Measurements from ENCODE around the gene DUSP6. TPM values are rescaled to one million over a fixed set of nuclear protein-coding genes. Genes with fewer than 3 reads are reported as not detected.

The DUSP6 gene
- total RNA-seq, 1 donor from 2014 or later = 370 TPM

GRCh38 chr12:89353188-89353822 lies 1.0 kb upstream of the DUSP6 start:
- peaks cover 9 to 17% of the 10 kb centered on the region in 2 donors for H3K4me1 ChIP-seq
- peaks cover 0 to 10% of the 10 kb centered on the region in 2 donors for H3K36me3 ChIP-seq
- DNase-seq (ENCODE audit: low spot score in 2 of 2) = peak in 1 of 2 donors; percentile 85
- H3K27me3 ChIP-seq = no peaks in the 10 kb centered on the region
- TF ChIP-seq CTCF (IDR thresholded peaks at IDR 0.05) = no peak
- peak overlapping the region; percentile 100 for H3K27ac ChIP-seq
- intact Hi-C loops (cut with DNase I) = loop anchor here (2.0 to 10.0 kb wide), 7 partner anchors 126 to 1209 kb away; partner anchors contain the start of genes ATP2B1, CEP290, POC1B and TMTC3
- no peaks in the 10 kb centered on the region for H3K9me3 ChIP-seq
- H3K4me3 ChIP-seq = peak overlapping the region; percentile 84 to 98

- peaks cover 9 to 26% of the 10 kb centered on the region in 2 donors for H3K4me1 ChIP-seq
These were observed 134 bp downstream of the DUSP6 start for GRCh38 chr12:89352242-89352491.

GRCh38 chr12:89351489-89352241 lies 636 bp downstream of the DUSP6 start:
- no peaks in the 10 kb centered on the region for H3K9me3 ChIP-seq
- no peak for TF ChIP-seq CTCF (IDR thresholded peaks at IDR 0.05)
- DNase-seq (ENCODE audit: low spot score in 2 of 2) = peak in 1 of 2 donors; percentile 75
- H3K4me3 ChIP-seq = peak overlapping the region; percentile 84 to 98
- intact Hi-C loops (cut with DNase I) = loop anchor here (1.0 to 10.0 kb wide), 10 partner anchors 23 to 1207 kb away; partner anchors contain the start of genes ATP2B1, CEP290, POC1B and TMTC3
- no peaks in the 10 kb centered on the region for H3K27me3 ChIP-seq
- peaks cover 0 to 26% of the 10 kb centered on the region in 2 donors for H3K36me3 ChIP-seq
- peaks cover 9 to 31% of the 10 kb centered on the region in 2 donors for H3K4me1 ChIP-seq
- peak overlapping the region; percentile 100 for H3K27ac ChIP-seq

More at GRCh38 chr12:89352242-89352491, 134 bp downstream of the DUSP6 start:
- no peaks in the 10 kb centered on the region for H3K27me3 ChIP-seq
- H3K36me3 ChIP-seq = peaks cover 0 to 21% of the 10 kb centered on the region in 2 donors
- intact Hi-C loops (cut with DNase I) = loop anchor here (1.0 to 10.0 kb wide), 10 partner anchors 22 to 1207 kb away; partner anchors contain the start of genes ATP2B1, CEP290, POC1B and TMTC3
- no peaks in the 10 kb centered on the region for H3K9me3 ChIP-seq
- TF ChIP-seq CTCF (IDR thresholded peaks at IDR 0.05) = no peak
- H3K27ac ChIP-seq = peak overlapping the region; percentile 100
- no peak for DNase-seq (ENCODE audit: low spot score in 2 of 2)
- H3K4me3 ChIP-seq = peak overlapping the region; percentile 84 to 98

- Histone ChIP-seq H3K9me3 (no peaks in the 10 kb centered on the region), H3K4me3 (peak overlapping the region; percentile 84 to 98), H3K27ac (peak overlapping the region; percentile 100), H3K36me3 (peaks cover 0 to 26% of the 10 kb centered on the region in 2 donors), H3K4me1 (peaks cover 9 to 26% of the 10 kb centered on the region in 2 donors), H3K27me3 (no peaks in the 10 kb centered on the region)
- intact Hi-C loops (cut with DNase I) = loop anchor here (5.0 to 10.0 kb wide), 4 partner anchors 124 to 1206 kb away; partner anchors contain the start of genes CEP290 and TMTC3
- no peak for DNase-seq (ENCODE audit: low spot score in 2 of 2)
- no peak for TF ChIP-seq CTCF (IDR thresholded peaks at IDR 0.05)
These were observed 1.4 kb downstream of the DUSP6 start for GRCh38 chr12:89350630-89351488.

GRCh38 chr12:89350260-89350629 lies 2.1 kb downstream of the DUSP6 start:
- intact Hi-C loops (cut with DNase I) = loop anchor here (5.0 to 10.0 kb wide), 4 partner anchors 123 to 1205 kb away; partner anchors contain the start of genes CEP290 and TMTC3
- TF ChIP-seq CTCF (IDR thresholded peaks at IDR 0.05) = no peak
- H3K27me3 ChIP-seq = no peaks in the 10 kb centered on the region
- H3K4me1 ChIP-seq = peaks cover 9 to 25% of the 10 kb centered on the region in 2 donors
- H3K36me3 ChIP-seq = peaks cover 0 to 26% of the 10 kb centered on the region in 2 donors
- peak overlapping the region; percentile 100 for H3K27ac ChIP-seq
- H3K9me3 ChIP-seq = no peaks in the 10 kb centered on the region
- DNase-seq (ENCODE audit: low spot score in 2 of 2) = no peak
- H3K4me3 ChIP-seq = peak overlapping the region; percentile 84 to 98
